OCI-LY1 (cell line): ENCODE results near the gene TRPV5.

Experiments used
- H2AFZ ChIP-seq: fragments of 200-600 bp; sonication (generic), shearing (Covaris generic); 2 replicates; pipeline ENCODE4 v1.6.0; 2014; ENCODE audit warnings: antibody characterized with exemption, mild to moderate bottlenecking, low read length
- H3F3A ChIP-seq: fragments of 200-600 bp; sonication (generic), shearing (Covaris generic); 2 replicates; pipeline ENCODE4 v1.6.0; 2014; ENCODE audit warnings: mild to moderate bottlenecking, antibody characterized with exemption, low read length, moderate library complexity; ENCODE audit not compliant: insufficient read depth
- H3K27ac ChIP-seq: fragments of 200-600 bp; sonication (generic); 2 replicates; pipeline ENCODE4 v1.5.1; 2014; ENCODE audit warnings: low read length, mixed run types, mild to moderate bottlenecking, low read depth; ENCODE audit not compliant: poor library complexity, severe bottlenecking
- H3K27me3 ChIP-seq: fragments of 200-600 bp; sonication (generic); 2 replicates; pipeline ENCODE4 v1.6.0; 2014; ENCODE audit warnings: antibody characterized with exemption, mild to moderate bottlenecking, low read length, moderate library complexity; ENCODE audit not compliant: insufficient read depth
- H3K36me3 ChIP-seq: fragments of 200-600 bp; sonication (generic); 2 replicates; pipeline ENCODE4 v1.6.1; 2014; ENCODE audit warnings: mild to moderate bottlenecking, antibody characterized with exemption, low read length, moderate library complexity, mixed read lengths; ENCODE audit not compliant: insufficient read depth
- H3K4me1 ChIP-seq: fragments of 200-600 bp; sonication (generic); 2 replicates; pipeline ENCODE4 v1.5.1; 2014; ENCODE audit warnings: mild to moderate bottlenecking, low read length, moderate library complexity; ENCODE audit not compliant: insufficient read depth, severe bottlenecking
- H3K4me2 ChIP-seq: fragments of 200-600 bp; sonication (generic), shearing (Covaris generic); 2 replicates; pipeline ENCODE4 v1.6.1; 2014; ENCODE audit warnings: low read length
- H3K4me3 ChIP-seq: fragments of 200-600 bp; sonication (generic); 2 replicates; pipeline ENCODE4 v1.5.1; 2014; ENCODE audit warnings: low read length, low read depth, mild to moderate bottlenecking, mixed read lengths; ENCODE audit not compliant: poor library complexity, severe bottlenecking
- H3K79me2 ChIP-seq: fragments of 200-600 bp; shearing (Covaris generic); 2 replicates; pipeline ENCODE4 v1.6.1; 2016; ENCODE audit warnings: mixed run types, low read length, mixed read lengths; ENCODE audit not compliant: insufficient read depth
- H3K9ac ChIP-seq: fragments of 200-600 bp; sonication (generic), shearing (Covaris generic); 2 replicates; pipeline ENCODE4 v1.6.1; 2014; ENCODE audit warnings: mild to moderate bottlenecking, low read length, mixed read lengths
- H3K9me2 ChIP-seq: fragments of 200-600 bp; sonication (generic), shearing (Covaris generic); 2 replicates; pipeline ENCODE4 v1.6.1; 2014; ENCODE audit warnings: low read depth, mild to moderate bottlenecking, low read length, mixed read lengths
- H3K9me3 ChIP-seq: fragments of 200-600 bp; shearing (Covaris generic); 2 replicates; pipeline ENCODE4 v1.6.1; 2014; ENCODE audit warnings: low read length, mixed read lengths
- H4K20me1 ChIP-seq: fragments of 200-600 bp; sonication (generic), shearing (Covaris generic); 2 replicates; pipeline ENCODE4 v1.6.0; 2016; ENCODE audit warnings: mild to moderate bottlenecking, low read length; ENCODE audit not compliant: insufficient read depth
- CTCF ChIP-seq: fragments of 200-600 bp; sonication (generic), shearing (Covaris generic); IDR thresholded peaks from 2 replicates; pipeline ENCODE4 v1.5.1; 2017; ENCODE audit warnings: mild to moderate bottlenecking, antibody characterized with exemption, low read length, moderate library complexity, mixed read lengths
- EZH2 ChIP-seq: fragments of 200-600 bp; sonication (generic), shearing (Covaris generic); IDR thresholded peaks from 2 replicates; pipeline ENCODE4 v1.8.0; 2017; ENCODE audit warnings: borderline replicate concordance, mixed run types, mild to moderate bottlenecking, antibody characterized with exemption, low read length, moderate library complexity, mixed read lengths

TRPV5 gene

GRCh38 chr7:142942746-142943145, 9.2 kb upstream of the TRPV5 start:
- Histone ChIP-seq H3K4me3 (no peak overlapping the region), H3K79me2 (no peaks in the 10 kb centered on the region), H3K4me1 (no peaks in the 10 kb centered on the region), H4K20me1 (no peaks in the 10 kb centered on the region), H3K9ac (no peak overlapping the region), H3F3A (no peaks in the 10 kb centered on the region), H3K27ac (no peak overlapping the region), H2AFZ (no peak overlapping the region), H3K27me3 (0 out of 2 replicates have a peak, but pooled peaks cover 8% of the 10 kb centered on the region), H3K9me3 (no peaks in the 10 kb centered on the region), H3K4me2 (no peak overlapping the region), H3K9me2 (no peaks in the 10 kb centered on the region), H3K36me3 (no peaks in the 10 kb centered on the region)
- TF ChIP-seq CTCF = no peak
- no peak for TF ChIP-seq EZH2

DNA sequence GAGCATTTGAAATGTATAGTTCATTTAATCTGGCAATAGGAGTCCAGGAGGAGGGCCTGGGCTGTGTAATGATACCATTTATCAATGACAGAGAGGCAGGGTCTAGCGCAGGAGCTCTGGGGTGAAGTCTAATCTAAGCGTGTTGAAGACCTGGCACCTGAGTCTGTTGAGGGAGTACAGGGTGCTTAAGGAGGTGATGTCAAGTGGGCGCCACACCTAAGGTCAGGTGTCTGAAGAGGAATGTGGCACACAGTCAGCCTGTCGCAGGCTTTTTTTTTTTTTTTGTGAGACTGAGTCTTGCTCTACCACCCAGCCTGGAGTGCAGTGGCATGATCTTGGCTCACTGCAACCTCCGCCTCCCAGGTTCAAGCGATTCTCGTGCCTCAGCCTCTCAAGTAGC, 8.0 kb upstream of the TRPV5 start:
- Histone ChIP-seq H4K20me1 (no peaks in the 10 kb centered on the region), H3K79me2 (no peaks in the 10 kb centered on the region), H3F3A (no peaks in the 10 kb centered on the region), H3K9me2 (no peaks in the 10 kb centered on the region), H3K27me3 (0 out of 2 replicates have a peak, but pooled peaks cover 5% of the 10 kb centered on the region), H3K27ac (no peak overlapping the region), H3K9ac (no peak overlapping the region), H3K4me2 (no peak overlapping the region), H3K4me1 (no peaks in the 10 kb centered on the region), H2AFZ (no peak overlapping the region), H3K36me3 (no peaks in the 10 kb centered on the region), H3K9me3 (no peaks in the 10 kb centered on the region), H3K4me3 (no peak overlapping the region)
- TF ChIP-seq CTCF (no peak), EZH2 (no peak)

DNA sequence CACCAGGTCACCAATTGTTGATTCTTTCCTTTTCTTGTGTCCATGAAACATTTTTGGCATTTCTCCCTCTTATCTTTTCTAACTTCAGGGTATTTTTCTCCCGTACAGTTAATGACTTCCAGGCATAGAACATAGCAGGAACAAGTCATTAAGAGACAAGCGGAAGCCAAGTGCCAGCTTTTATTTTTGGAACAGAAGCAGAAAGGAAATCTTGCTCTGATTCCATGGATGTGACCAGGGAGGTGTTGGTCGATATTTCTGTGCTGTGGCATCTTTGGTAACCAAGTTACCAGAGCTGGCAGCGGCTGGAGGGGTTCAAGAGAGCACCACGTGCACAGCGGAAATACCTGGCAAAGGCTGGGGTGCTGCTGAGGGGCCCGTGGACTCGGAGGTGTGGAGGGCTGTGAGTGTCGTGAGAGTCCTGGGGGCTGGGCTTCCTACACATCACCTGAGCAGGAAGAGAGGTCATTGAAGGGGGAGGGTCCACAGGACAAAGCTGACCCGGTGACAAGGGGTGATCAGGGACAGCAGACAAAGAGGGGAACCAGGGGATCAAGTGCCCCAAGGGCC, 7.5 kb upstream of the TRPV5 start:
- Histone ChIP-seq H3K9me3 (no peaks in the 10 kb centered on the region), H3K27ac (no peak overlapping the region), H3K36me3 (no peaks in the 10 kb centered on the region)

More for the DNA sequence above, 7.5 kb upstream of the TRPV5 start:
- no peaks in the 10 kb centered on the region for H4K20me1 ChIP-seq
- H3K4me3 ChIP-seq = no peak overlapping the region
- no peaks in the 10 kb centered on the region for H3F3A ChIP-seq
- H3K9me2 ChIP-seq = no peaks in the 10 kb centered on the region
- no peaks in the 10 kb centered on the region for H3K79me2 ChIP-seq
- no peaks in the 10 kb centered on the region for H3K27me3 ChIP-seq
- H2AFZ ChIP-seq = no peak overlapping the region
- no peak overlapping the region for H3K9ac ChIP-seq
- H3K4me2 ChIP-seq = no peak overlapping the region
- no peaks in the 10 kb centered on the region for H3K4me1 ChIP-seq
- no peak for TF ChIP-seq EZH2
- TF ChIP-seq CTCF = no peak
